Retinal pigment epithelial cell (primary cell): ENCODE measurements around the gene SPATA13.

Experiments
- DNase-seq: peaks from one replicate; pipeline ENCODE4 v3.0.0-alpha.2; 2010; ENCODE audit warnings: low read depth
- H3K4me3 ChIP-seq: 2 replicates; pipeline ENCODE4 v1.5.1; 2011; ENCODE audit warnings: mild to moderate bottlenecking, low read length, control low read depth, moderate library complexity
- CTCF ChIP-seq: conservative IDR thresholded peaks from 2 replicates; pipeline ENCODE4 v1.5.1; 2011; ENCODE audit warnings: low read depth, low read length, control low read depth, inconsistent platforms

SPATA13 gene

DNA sequence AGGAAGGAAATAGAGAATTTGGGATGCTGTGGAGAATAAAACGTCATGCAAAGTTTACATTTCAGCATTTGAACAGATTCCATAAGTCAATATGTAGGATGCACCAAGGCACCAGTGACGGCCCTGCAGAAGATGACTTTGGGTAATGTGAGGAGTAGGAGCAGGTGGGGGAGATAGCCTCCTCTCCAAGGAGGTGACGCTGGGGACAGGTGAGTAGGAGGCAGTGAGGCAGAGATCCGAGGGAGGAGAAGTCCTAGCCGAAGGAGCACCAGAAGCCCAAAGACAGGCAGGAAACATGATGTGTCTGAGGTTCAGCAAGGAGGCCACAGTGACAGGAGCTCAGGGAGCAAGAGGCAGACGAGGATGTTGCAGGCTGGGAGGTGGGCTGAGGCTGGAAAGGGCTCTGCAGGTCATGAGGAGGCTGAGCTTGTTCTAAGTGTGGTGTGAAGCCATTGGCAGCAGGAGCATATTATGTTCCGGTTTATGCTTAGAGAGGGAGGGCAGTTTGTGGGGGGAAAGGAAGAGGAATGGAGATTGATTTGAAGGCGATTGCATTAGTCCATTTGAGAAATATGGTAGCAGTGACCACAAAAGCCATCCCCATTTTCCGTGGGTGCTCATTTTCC, 93.1 kb downstream of the SPATA13 start:
- no peak for DNase-seq
- TF ChIP-seq CTCF: no peak
- H3K4me3 ChIP-seq: no peak overlapping the region

DNA sequence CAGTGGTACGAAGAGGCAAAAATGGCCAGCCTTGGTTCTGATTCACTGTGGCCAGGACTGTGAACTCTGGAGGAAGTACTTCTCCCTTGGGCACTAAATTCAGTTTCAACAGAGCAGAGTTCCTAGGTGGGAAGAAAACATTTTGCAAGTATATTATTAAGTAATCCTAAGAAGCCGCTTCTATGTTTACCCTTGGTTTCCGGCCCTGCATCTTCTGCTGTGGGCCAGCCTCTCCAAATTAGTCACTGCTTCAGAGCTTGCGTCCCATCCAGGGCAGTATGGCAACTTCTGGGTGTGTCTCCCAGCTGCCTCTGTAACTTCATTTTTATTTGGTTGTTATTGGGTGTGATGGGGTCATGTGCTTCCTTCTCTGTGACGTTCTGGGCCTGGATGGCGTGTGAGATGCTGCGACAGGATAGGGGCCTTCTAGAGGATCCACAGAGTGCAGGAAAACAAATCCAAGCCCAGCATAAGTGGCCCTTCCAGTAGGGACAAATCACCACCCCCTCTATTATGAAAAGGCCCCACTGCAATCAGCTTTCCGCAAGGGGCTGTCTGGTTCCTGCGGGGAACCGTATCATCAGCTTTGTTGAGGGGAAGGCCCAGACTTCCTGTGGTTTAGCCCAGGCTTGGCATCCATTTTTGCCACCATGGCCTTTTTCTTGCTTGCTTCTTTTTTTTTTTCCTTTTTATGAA, 93.8 kb downstream of the SPATA13 start:
- TF ChIP-seq CTCF: no peak
- H3K4me3 ChIP-seq: no peak overlapping the region
- DNase-seq: no peak

DNA sequence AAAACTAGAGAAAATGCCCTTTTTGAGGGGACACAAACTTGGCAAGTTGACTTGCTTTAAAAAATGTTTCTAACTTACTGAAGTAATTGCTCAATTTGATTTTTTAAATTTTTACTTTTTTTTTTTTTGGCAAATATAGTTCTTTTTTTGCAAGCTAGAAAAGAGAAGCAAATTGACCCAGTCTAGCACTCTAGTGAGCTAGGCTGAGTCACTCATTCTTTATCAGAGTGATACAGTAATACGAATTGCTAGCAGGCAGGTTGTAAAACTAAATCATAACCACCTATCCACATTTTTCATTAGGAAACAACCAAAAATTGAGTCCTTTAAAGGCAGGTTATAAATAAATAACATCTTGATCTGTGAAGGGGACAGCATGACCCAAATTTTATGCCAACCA, 97.0 kb downstream of the SPATA13 start:
- TF ChIP-seq CTCF: no peak
- H3K4me3 ChIP-seq: no peak overlapping the region
- no peak for DNase-seq

- no peak for TF ChIP-seq CTCF
- DNase-seq: no peak
- no peak overlapping the region for H3K4me3 ChIP-seq
Measured at GRCh38 chr13:24261566-24261965, 101.0 kb downstream of the SPATA13 start.

DNA sequence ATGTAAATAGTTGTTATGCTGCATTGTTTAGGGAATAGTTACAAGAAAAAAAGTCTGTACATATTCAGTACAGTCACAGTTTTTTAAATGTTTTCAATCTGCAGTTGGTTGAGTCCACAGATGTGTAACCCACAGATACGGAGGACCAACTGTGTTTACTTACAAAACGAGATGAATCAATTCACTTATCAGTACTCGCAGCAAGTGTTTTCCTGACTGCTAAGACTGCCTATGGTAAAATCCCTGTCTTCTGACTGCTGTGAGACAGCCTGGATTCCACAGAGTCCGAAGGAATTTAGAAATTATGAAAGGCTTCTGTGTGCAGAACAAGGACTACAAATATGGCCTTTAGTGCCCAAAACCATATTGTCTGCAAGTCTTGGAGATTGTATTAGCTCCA, 103.1 kb downstream of the SPATA13 start:
- TF ChIP-seq CTCF: no peak
- no peak overlapping the region for H3K4me3 ChIP-seq

GRCh38 chr13:24264976-24265375, 104.5 kb downstream of the SPATA13 start:
- no peak for TF ChIP-seq CTCF
- no peak for DNase-seq
- H3K4me3 ChIP-seq: no peak overlapping the region

More for the DNA sequence above, 103.1 kb downstream of the SPATA13 start:
- peak; percentile 21 for DNase-seq

DNA sequence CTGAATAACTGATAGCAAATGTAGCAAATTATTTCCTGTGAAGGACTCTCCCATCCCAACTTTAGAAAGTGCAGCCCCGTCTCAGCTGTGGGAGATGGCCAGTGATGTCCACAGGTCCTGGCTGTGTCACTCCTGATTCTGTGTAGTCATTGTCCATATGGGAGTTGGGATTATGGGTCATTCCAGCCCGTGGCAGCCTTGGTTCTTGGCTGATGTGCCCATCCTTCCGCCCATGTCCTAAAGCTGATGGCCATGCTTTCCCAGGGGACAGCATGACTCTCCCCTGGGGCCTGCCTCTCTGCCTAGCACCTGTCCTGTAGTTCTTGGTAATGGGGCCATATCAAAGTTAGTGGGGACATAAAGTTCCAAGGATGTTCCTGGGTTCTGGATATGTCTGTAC, 104.9 kb downstream of the SPATA13 start:
- no peak for DNase-seq
- H3K4me3 ChIP-seq: no peak overlapping the region
- TF ChIP-seq CTCF: no peak
